ENCODE results near the gene KIF12.

DNA sequence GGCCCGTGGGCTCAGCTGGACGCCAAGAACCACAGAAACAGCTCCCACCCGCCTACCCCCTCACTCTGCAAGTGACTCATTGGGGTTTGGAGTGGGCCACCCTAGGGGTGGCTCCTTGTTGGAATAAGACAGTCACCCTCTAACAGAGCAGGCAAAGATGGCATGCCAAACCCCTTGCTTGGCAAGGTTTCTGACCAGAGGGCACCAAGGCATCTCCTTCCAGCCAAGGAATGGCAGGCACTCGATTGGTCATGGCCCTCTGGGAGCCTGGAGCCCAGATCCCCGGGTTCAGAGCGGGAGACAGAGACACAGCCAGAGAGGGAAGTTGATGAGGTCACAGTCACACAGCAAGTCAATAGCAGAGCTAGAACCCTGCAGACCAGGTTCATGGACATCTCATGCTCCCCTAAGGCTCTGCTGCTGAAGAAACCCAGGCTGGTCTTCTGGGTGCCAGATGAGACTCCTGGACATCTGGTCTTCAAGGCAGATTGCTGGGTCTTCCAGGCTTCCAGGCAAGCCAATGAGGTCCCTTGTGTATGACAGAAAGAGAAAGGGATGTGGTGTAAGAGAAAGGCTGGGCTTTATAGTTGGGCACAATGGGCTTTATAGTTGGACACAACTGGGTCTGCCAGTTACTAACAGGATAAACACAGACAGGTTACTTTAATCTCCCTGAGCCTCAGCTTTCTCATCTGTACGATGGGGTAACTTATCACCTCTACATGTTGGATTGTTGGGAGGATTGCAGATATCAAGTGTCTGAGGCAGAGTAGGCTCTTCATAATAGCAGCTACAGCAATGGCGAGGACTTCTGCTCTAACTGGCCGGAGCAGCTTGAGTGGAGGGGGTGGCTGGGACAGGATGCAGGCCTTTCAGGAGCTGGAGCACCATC, 23.3 kb upstream of the KIF12 start:
- TF ChIP-seq CTCF (optimal IDR thresholded peaks at IDR 0.05 in 1 of 3, IDR thresholded peaks at IDR 0.05 in 1 of 3, conservative IDR thresholded peaks at IDR 0.05 in 1 of 3; ENCODE audit: extremely low read depth in 1 of 3, insufficient read depth in 2 of 3, low read length in 3 of 3) (no peak), EZH2 (IDR thresholded peaks at IDR 0.05; ENCODE audit: low read length) (no peak)

Measured in keratinocyte (primary cell).